ENCODE results near the gene SEMG1.
A peak's percentile ranks its signal among the peaks of the same experiment; 100 is the strongest.

The SEMG1 gene

GRCh38 chr20:45223136-45223535 is 16.3 kb downstream of the SEMG1 start:
- no peak for DNase-seq

- no peak for DNase-seq
These were observed 19.5 kb downstream of the SEMG1 start for GRCh38 chr20:45226287-45226686.

GRCh38 chr20:45229264-45230056 is 22.6 kb downstream of the SEMG1 start:
- peak; percentile 71 for DNase-seq

GRCh38 chr20:45230631-45231030 is 23.8 kb downstream of the SEMG1 start:
- DNase-seq = no peak

- no peak for DNase-seq
These were observed 29.2 kb downstream of the SEMG1 start for GRCh38 chr20:45235995-45236394.

GRCh38 chr20:45238139-45238538 is 31.3 kb downstream of the SEMG1 start:
- DNase-seq = no peak

- DNase-seq = peak; percentile 13
These were observed 39.3 kb downstream of the SEMG1 start for GRCh38 chr20:45246109-45246508.

GRCh38 chr20:45247865-45248264 is 41.0 kb downstream of the SEMG1 start:
- no peak for DNase-seq

GRCh38 chr20:45248609-45249008 is 41.8 kb downstream of the SEMG1 start:
- no peak for DNase-seq

GRCh38 chr20:45251884-45252560 is 45.2 kb downstream of the SEMG1 start:
- DNase-seq = no peak

GRCh38 chr20:45253261-45253660 is 46.4 kb downstream of the SEMG1 start:
- no peak for DNase-seq

GRCh38 chr20:45254383-45255262 is 47.8 kb downstream of the SEMG1 start, which contains the start of gene SLPI:
Gene SLPI (minus strand): TSS chr20:45254564. CDS start chr20:45254543, 21 bp downstream.
- DNase-seq = peak; percentile 67

- DNase-seq = no peak
These were observed 50.3 kb downstream of the SEMG1 start for GRCh38 chr20:45257161-45257560.

GRCh38 chr20:45257711-45258110 is 50.9 kb downstream of the SEMG1 start:
- no peak for DNase-seq

GRCh38 chr20:45258259-45258658 is 51.4 kb downstream of the SEMG1 start:
- no peak for DNase-seq

GRCh38 chr20:45258664-45259063 is 51.8 kb downstream of the SEMG1 start:
- no peak for DNase-seq
